ENCODE measurements around the gene MLEC. TPM values are rescaled to one million over a fixed set of nuclear protein-coding genes. Genes with fewer than 3 reads are reported as not detected.

MLEC gene
- total RNA-seq, 1 donor from 2014 or later, result 124 TPM

DNA sequence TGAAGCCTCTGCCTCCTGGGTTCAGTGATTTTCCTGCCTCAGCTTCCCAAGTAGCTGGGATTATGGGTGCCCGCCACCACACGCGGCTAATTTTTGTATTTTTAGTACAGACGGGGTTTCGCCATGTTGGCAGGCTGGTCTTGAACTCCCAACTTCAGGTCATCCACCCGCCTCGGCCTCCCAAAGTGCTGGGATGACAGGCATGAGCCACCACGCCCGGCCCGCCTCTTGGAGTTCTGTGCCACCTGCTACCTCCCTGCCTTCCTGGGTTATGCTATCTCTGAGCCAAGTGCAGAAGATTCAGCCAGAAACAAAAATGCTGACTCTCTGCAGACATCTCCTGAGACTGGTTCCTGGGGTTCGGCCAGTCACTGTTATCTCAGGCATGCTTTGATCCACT, 33.3 kb upstream of the MLEC start:
- H3K4me3 ChIP-seq (ENCODE audit: low read depth, low read length), result no peak overlapping the region
- TF ChIP-seq, protein P1, sequence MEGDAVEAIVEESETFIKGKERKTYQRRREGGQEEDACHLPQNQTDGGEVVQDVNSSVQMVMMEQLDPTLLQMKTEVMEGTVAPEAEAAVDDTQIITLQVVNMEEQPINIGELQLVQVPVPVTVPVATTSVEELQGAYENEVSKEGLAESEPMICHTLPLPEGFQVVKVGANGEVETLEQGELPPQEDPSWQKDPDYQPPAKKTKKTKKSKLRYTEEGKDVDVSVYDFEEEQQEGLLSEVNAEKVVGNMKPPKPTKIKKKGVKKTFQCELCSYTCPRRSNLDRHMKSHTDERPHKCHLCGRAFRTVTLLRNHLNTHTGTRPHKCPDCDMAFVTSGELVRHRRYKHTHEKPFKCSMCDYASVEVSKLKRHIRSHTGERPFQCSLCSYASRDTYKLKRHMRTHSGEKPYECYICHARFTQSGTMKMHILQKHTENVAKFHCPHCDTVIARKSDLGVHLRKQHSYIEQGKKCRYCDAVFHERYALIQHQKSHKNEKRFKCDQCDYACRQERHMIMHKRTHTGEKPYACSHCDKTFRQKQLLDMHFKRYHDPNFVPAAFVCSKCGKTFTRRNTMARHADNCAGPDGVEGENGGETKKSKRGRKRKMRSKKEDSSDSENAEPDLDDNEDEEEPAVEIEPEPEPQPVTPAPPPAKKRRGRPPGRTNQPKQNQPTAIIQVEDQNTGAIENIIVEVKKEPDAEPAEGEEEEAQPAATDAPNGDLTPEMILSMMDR (conservative IDR thresholded peaks at IDR 0.05; ENCODE audit: low read depth, low read length), result no peak
- no peak for DNase-seq (ENCODE audit: low read depth)

DNA sequence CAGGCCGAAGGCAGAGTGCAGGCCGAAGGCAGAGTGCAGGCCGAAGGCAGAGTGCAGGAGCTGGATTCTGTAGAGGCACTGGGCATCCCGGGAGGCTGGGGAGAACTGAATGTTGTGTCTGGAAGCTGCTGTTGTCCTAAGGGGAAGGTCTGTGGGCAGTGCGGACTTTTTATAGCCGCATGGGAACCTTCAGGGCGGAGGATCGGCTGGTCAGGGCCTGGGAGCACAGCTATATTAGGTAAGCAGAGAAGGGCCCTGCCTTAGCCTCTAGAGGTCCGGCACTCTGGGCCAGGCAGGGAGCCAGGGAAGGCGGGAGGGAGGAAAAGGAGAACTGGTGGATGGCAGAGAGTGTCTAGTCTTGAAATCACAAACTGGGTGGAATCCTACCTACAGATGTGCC, 32.3 kb upstream of the MLEC start:
- no peak overlapping the region for H3K4me3 ChIP-seq (ENCODE audit: low read depth, low read length)
- no peak for DNase-seq (ENCODE audit: low read depth)
- TF ChIP-seq, protein P1 (conservative IDR thresholded peaks at IDR 0.05; ENCODE audit: low read depth, low read length), result no peak

DNA sequence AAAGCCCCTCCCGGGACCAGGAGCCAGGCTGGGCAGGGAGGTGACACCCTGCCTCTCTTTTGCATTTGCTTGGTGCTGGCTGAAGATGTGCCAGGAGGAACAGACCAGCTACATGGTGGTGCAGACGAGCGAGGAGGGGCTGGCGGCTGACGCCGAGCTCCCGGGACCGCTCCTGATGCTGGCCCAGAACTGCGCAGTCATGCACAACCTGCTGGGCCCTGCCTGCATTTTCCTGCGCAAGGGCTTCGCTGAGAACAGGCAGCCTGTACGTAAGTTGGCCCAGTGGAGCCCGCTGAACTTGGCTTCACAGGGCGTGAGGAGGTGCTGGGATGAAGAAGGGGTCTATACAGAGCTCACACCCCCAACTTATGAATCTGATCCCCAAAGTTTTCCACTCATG, 30.9 kb upstream of the MLEC start:
- TF ChIP-seq, protein P1 (conservative IDR thresholded peaks at IDR 0.05; ENCODE audit: low read depth, low read length), result no peak
- H3K4me3 ChIP-seq (ENCODE audit: low read depth, low read length), result no peak overlapping the region
- no peak for DNase-seq (ENCODE audit: low read depth)

DNA sequence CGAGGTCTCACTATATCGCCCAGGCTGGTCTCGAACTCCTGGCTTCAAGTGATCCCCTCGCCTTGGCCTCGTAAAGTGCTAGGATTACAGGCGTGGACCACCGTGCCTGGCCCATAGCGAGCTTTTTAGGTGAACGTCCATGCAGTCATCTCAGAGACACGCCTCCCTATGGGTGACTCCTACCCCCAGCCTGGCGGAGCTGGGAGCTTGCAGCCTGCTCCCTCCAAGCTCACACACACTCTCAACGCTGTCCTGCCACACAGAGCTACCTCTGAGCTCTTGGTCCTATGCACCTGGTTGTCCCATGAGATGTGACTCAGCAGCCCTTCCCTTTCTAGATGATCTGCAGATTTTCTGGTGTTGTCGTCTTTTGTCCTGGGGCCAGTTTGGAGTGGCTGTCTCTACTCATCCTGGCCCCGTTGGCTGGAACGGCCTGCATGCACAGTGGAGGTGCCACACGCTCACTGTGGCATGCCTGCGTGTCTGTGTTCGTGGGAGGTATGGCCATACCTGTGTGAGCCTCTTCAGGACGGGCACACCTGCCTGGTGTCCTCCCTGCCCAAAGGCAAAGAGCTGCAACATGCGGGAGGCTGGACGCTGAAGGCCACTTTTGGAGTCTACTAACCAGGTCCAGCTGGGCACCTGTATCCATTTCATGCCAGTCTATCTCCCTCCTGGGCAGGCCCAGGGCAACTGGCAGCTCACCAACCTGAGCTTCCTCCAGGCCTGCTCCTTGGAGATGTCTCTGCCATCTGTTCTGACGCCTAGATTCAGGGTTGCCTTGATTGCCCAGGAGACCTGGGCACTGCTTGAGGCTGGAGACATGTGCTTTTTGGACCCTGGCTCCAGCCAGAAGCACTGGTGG, 28.4 kb upstream of the MLEC start:
- DNase-seq (ENCODE audit: low read depth), result no peak
- no peak overlapping the region for H3K4me3 ChIP-seq (ENCODE audit: low read depth, low read length)
- TF ChIP-seq, protein P1 (conservative IDR thresholded peaks at IDR 0.05; ENCODE audit: low read depth, low read length), result no peak

DNA sequence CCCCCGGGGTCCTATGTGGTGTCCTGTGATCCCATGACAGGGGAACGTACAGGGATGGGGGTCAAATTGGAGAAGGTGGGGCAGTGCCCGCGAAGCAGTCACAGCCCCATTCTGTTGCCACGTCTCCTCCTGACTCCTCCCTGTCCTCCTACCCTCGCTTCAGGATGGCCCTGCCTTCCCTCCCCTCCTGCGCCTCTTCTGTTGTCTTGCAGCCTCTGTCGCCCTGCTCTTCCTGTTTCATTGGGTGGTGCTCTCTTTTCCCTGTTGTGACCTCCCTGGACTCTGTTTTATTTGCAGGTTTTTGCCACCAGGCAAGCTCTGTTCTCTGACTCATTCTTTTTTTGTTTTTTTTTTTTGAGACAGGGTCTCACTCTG, 27.8 kb upstream of the MLEC start:
- TF ChIP-seq, protein P1 (conservative IDR thresholded peaks at IDR 0.05; ENCODE audit: low read depth, low read length), result no peak
- H3K4me3 ChIP-seq (ENCODE audit: low read depth, low read length), result no peak overlapping the region
- no peak for DNase-seq (ENCODE audit: low read depth)

DNA sequence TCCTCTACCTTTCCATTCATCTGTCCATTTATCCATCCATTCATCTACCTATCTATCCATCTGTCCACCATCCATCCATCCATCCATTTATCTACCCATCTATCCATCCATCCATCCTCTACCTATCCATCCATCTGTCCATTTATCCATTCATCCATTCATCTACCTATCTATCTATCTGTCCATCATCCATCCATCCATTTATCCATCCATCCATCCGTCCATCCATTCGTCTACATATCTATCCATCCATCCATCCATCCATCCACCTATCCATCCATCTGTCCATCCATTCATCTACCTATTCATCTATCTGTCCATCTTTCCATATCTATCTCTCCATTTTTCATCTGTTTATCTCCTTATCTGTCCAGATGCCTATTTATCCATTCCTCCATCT, 25.5 kb upstream of the MLEC start:
- no peak for DNase-seq (ENCODE audit: low read depth)
- no peak overlapping the region for H3K4me3 ChIP-seq (ENCODE audit: low read depth, low read length)
- TF ChIP-seq, protein P1 (conservative IDR thresholded peaks at IDR 0.05; ENCODE audit: low read depth, low read length), result no peak

DNA sequence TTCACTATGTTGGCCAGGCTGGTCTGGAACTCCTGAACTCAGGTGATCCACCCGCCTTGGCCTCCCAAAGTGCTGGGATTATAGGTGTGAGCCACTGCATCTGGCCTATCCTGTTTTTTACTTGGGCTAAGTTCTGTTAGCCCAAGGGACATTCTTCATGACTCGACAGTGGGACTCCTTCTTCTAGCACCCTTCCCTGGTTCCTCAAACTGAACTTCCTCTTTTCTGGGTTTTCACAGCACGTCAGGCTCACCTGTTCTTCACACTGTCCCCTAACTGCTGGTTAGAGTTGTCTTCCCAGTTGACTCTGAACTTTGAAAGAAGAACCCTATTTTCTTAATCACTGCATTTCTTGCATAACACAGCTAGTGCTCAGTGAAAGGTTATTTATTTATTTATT, 24.1 kb upstream of the MLEC start:
- TF ChIP-seq, protein P1 (conservative IDR thresholded peaks at IDR 0.05; ENCODE audit: low read depth, low read length), result no peak
- DNase-seq (ENCODE audit: low read depth), result no peak
- H3K4me3 ChIP-seq (ENCODE audit: low read depth, low read length), result no peak overlapping the region
